ENCODE results near the gene ADARB2.

Gene ADARB2

GRCh38 chr10:1138529-1138928, 598.8 kb downstream of the ADARB2 start:
- Histone ChIP-seq H3K4me1 (no peaks in the 10 kb centered on the region), H3K36me3 (replicated peaks) (no peaks in the 10 kb centered on the region)

DNA sequence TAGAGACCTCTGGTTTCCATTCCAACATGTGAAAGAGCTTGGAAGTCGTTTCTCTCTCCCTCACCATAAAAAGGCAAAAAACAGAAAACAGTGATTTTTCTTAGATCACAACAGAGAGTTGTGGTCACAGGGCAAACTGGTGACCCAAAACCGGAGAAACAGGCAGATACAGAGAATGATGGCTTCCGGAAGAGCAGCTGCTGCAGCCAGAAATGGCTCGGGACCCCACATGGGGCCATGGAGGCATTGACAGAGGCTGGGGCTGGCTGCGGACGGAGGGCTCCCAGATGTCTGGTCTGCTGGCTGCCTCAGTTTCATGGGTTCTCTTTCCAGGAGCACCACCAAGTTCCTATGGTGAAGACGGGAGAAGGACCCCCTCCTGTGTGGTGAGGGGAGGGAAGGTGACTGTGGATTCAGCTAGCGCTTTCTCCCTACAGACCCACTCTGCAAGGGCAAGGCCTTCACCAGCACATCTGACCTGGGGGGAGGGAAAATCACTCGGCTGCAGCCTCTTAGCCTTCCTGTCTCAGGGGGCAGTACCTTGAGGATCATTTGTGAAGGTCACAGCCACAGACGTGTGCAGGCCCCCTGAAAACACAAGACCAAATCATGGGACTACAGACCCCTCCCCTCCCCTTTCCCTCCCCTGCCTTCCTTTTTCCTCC, 599.7 kb downstream of the ADARB2 start:
- Histone ChIP-seq H3K27me3 (ENCODE audit: low read depth) (no peaks in the 10 kb centered on the region), H3K9me3 (no peaks in the 10 kb centered on the region), H3K36me3 (replicated peaks) (no peaks in the 10 kb centered on the region), H3K4me3 (no peak overlapping the region), H3K4me1 (no peaks in the 10 kb centered on the region)
- in situ Hi-C loops (cut with MboI; ENCODE audit: low sequenced_read_pairs) = no loop called here
- no peak for DNase-seq (ENCODE audit: low spot score in 2 of 2)

More at GRCh38 chr10:1138529-1138928, 598.8 kb downstream of the ADARB2 start:
- H3K27me3 ChIP-seq (ENCODE audit: low read depth) = no peaks in the 10 kb centered on the region
- no peaks in the 10 kb centered on the region for H3K9me3 ChIP-seq
- in situ Hi-C loops (cut with MboI; ENCODE audit: low sequenced_read_pairs) = no loop called here
- DNase-seq (ENCODE audit: low spot score in 2 of 2) = no peak
- no peak overlapping the region for H3K4me3 ChIP-seq

GRCh38 chr10:1136268-1136667, 601.1 kb downstream of the ADARB2 start:
- in situ Hi-C loops (cut with MboI; ENCODE audit: low sequenced_read_pairs) = no loop called here
- H3K4me1 ChIP-seq = no peaks in the 10 kb centered on the region
- H3K9me3 ChIP-seq = no peaks in the 10 kb centered on the region
- no peak overlapping the region for H3K4me3 ChIP-seq
- DNase-seq (ENCODE audit: low spot score in 2 of 2) = no peak
- H3K27me3 ChIP-seq (ENCODE audit: low read depth) = no peaks in the 10 kb centered on the region
- no peaks in the 10 kb centered on the region for H3K36me3 ChIP-seq (replicated peaks)

DNA sequence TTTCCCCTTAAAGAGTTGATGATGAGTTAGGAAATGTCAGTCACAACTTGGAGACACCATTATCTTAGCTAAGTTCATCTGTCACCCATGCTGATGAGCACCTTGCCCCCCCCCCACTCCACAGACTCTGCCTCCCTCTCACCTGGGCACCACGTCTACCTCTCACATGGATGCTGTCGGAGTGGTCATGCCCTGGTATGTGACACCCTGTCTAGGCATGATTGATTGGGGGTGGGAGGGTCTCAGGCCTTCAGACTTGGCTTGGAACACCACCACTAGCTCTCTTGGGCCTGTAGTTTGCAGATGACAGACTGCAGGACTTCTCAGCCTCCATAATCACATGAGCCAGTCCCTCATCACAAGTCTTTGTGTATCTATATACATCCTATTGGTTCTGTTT, 603.2 kb downstream of the ADARB2 start:
- Histone ChIP-seq H3K9me3 (no peaks in the 10 kb centered on the region), H3K36me3 (replicated peaks) (peaks cover 8% of the 10 kb centered on the region), H3K4me3 (no peak overlapping the region), H3K27me3 (ENCODE audit: low read depth) (no peaks in the 10 kb centered on the region), H3K4me1 (no peaks in the 10 kb centered on the region)
- DNase-seq (ENCODE audit: low spot score in 2 of 2) = no peak
- in situ Hi-C loops (cut with MboI; ENCODE audit: low sequenced_read_pairs) = no loop called here

GRCh38 chr10:1133495-1134045, 603.8 kb downstream of the ADARB2 start:
- no peak for DNase-seq (ENCODE audit: low spot score in 2 of 2)
- in situ Hi-C loops (cut with MboI; ENCODE audit: low sequenced_read_pairs) = no loop called here

GRCh38 chr10:1132584-1132983, 604.7 kb downstream of the ADARB2 start:
- Histone ChIP-seq H3K27me3 (ENCODE audit: low read depth) (no peaks in the 10 kb centered on the region), H3K4me3 (no peak overlapping the region), H3K36me3 (replicated peaks) (peaks cover 16% of the 10 kb centered on the region), H3K4me1 (no peaks in the 10 kb centered on the region), H3K9me3 (no peaks in the 10 kb centered on the region)
- in situ Hi-C loops (cut with MboI; ENCODE audit: low sequenced_read_pairs) = no loop called here
- no peak for DNase-seq (ENCODE audit: low spot score in 2 of 2)

More at GRCh38 chr10:1133495-1134045, 603.8 kb downstream of the ADARB2 start:
- H3K36me3 ChIP-seq (replicated peaks) = peaks cover 10% of the 10 kb centered on the region
- no peaks in the 10 kb centered on the region for H3K9me3 ChIP-seq
- H3K4me1 ChIP-seq = no peaks in the 10 kb centered on the region
- H3K27me3 ChIP-seq (ENCODE audit: low read depth) = no peaks in the 10 kb centered on the region
- H3K4me3 ChIP-seq = no peak overlapping the region

DNA sequence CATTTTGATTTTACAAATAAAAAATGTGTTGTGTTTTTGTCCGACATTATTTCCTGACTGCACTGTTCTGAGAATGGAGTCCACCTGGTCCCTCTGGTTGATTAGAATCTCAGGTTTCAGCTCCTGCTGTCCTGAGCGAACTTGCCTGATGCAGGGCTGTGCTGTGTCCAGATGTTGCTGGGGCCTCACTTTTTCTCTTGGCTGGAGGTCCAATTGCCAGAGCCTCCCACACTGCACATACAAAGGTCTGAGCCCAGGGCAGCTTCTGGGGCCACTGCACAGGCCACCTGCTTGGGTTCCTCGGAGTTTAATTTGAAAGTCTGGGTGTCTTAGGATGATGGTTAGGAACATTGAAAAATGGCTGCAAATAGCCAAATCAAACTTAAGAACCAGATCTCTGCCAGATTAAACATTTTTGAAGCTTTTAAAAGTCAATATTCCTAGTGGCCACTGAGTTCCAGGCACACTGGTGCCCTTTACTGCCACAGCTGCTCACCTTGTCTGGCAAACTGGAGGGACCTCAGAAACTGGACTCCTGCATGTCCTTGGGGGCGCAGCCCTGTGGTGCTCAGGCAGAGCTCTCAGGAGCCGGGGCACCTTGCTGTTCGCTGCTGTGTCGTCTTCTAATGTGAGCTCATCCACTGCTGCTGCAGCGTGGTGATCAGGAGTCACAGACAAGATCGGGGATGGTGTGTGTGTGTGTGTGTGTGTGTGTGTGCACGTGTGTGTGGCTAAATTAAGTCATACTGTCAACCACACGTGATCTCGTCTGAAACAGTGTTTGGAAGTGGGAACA, 606.1 kb downstream of the ADARB2 start:
- H3K9me3 ChIP-seq = no peaks in the 10 kb centered on the region
- in situ Hi-C loops (cut with MboI; ENCODE audit: low sequenced_read_pairs) = no loop called here
- no peaks in the 10 kb centered on the region for H3K4me1 ChIP-seq
- H3K4me3 ChIP-seq = no peak overlapping the region
- no peak for DNase-seq (ENCODE audit: low spot score in 2 of 2)
- H3K36me3 ChIP-seq (replicated peaks) = peaks cover 16% of the 10 kb centered on the region
- no peaks in the 10 kb centered on the region for H3K27me3 ChIP-seq (ENCODE audit: low read depth)

- H3K27me3 ChIP-seq (ENCODE audit: low read depth) = no peaks in the 10 kb centered on the region
- H3K9me3 ChIP-seq = no peaks in the 10 kb centered on the region
- DNase-seq (ENCODE audit: low spot score in 2 of 2) = no peak
- in situ Hi-C loops (cut with MboI; ENCODE audit: low sequenced_read_pairs) = no loop called here
- peaks cover 20% of the 10 kb centered on the region for H3K36me3 ChIP-seq (replicated peaks)
- H3K4me1 ChIP-seq = no peaks in the 10 kb centered on the region
- no peak overlapping the region for H3K4me3 ChIP-seq
These were observed 607.1 kb downstream of the ADARB2 start for GRCh38 chr10:1130226-1130625.

GRCh38 chr10:1128649-1129048, 608.7 kb downstream of the ADARB2 start:
- in situ Hi-C loops (cut with MboI; ENCODE audit: low sequenced_read_pairs) = no loop called here
- DNase-seq (ENCODE audit: low spot score in 2 of 2) = no peak
- no peak overlapping the region for H3K4me3 ChIP-seq
- peaks cover 23% of the 10 kb centered on the region for H3K36me3 ChIP-seq (replicated peaks)
- H3K4me1 ChIP-seq = no peaks in the 10 kb centered on the region
- H3K9me3 ChIP-seq = no peaks in the 10 kb centered on the region
- H3K27me3 ChIP-seq (ENCODE audit: low read depth) = no peaks in the 10 kb centered on the region

- in situ Hi-C loops (cut with MboI; ENCODE audit: low sequenced_read_pairs) = no loop called here
- Histone ChIP-seq H3K4me1 (no peaks in the 10 kb centered on the region), H3K4me3 (no peak overlapping the region), H3K27me3 (ENCODE audit: low read depth) (no peaks in the 10 kb centered on the region), H3K9me3 (no peaks in the 10 kb centered on the region), H3K36me3 (replicated peaks) (peaks cover 23% of the 10 kb centered on the region)
- DNase-seq (ENCODE audit: low spot score in 2 of 2) = no peak
These were observed 609.2 kb downstream of the ADARB2 start for GRCh38 chr10:1128115-1128514.

DNA sequence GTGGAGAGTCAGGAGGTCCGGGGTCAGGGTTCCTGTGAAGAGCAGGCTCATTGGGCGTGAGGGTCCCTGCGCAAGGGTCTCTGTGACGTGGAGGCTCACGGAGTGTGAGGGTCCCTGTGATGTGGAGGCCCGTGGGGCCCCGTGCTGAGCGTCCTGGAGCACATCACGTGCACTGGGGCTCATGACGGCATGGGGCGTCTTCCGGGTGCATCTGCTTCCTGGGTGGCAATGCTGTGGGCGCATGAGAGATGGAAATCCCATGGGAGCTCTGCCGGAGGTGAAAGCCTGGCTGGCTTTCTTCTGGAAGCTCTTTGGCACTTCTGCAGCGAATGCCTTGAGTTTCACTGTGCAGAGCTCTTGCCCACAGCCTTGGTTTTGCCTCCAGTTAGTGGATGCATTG, 609.7 kb downstream of the ADARB2 start:
- Histone ChIP-seq H3K9me3 (no peaks in the 10 kb centered on the region), H3K4me1 (no peaks in the 10 kb centered on the region), H3K4me3 (no peak overlapping the region), H3K27me3 (ENCODE audit: low read depth) (no peaks in the 10 kb centered on the region), H3K36me3 (replicated peaks) (peaks cover 23% of the 10 kb centered on the region)
- in situ Hi-C loops (cut with MboI; ENCODE audit: low sequenced_read_pairs) = no loop called here
- no peak for DNase-seq (ENCODE audit: low spot score in 2 of 2)

All from HAP-1 (cell line).